GM12878 (cell line): Measurements from ENCODE around the gene SOCS4. TPM values are rescaled to one million over a fixed set of nuclear protein-coding genes. Genes with fewer than 3 reads are reported as not detected.

Source experiments
- ATAC-seq: fragments of 200-7000 bp; cut with Tn5 transposase; 3 replicates; pipeline ENCODE4 v1.9.1; 2020; ENCODE audit warnings: mild to moderate bottlenecking, moderate library complexity
- BruUV-seq: library from RNA; stranded (reverse); fragments of 400-500 nt; replicated peaks from 2 replicates; lab custom pipeline; 2021; lab: Mats Ljungman, UMichigan
- CTCF ChIA-PET: fragments of 300-600 bp; sonication (Branson Sonifier 250); formaldehyde crosslinking; extraction: SDS; loops from one replicate; lab custom pipeline; 2021; ENCODE audit warnings: inconsistent platforms; lab: Yijun Ruan, JAX
- POLR2A ChIA-PET: fragments of 350-600 bp; formaldehyde crosslinking; extraction: SDS; loops from one replicate; lab custom pipeline; 2021; ENCODE audit warnings: inconsistent platforms; lab: Charles Lee
- RAD21 ChIA-PET: fragments of 300-600 bp; sonication (Branson Sonifier 250); formaldehyde crosslinking; loops from one replicate; lab custom pipeline; 2023; ENCODE audit warnings: antibody characterized with exemption; ENCODE audit not compliant: unreplicated experiment; lab: Charles Lee
- SMC1A ChIA-PET: fragments of 300-600 bp; sonication (Branson Sonifier 250); formaldehyde crosslinking; loops from one replicate; lab custom pipeline; 2023; ENCODE audit not compliant: unreplicated experiment, uncharacterized antibody; lab: Charles Lee
- DNase-seq: peaks from one replicate; pipeline ENCODE4 v3.0.0-alpha.2; 2011; ENCODE audit warnings: low read depth, low spot score
- FAIRE-seq: peaks from 3 replicates; lab custom pipeline; 2011; peaks lifted over from hg19 to GRCh38; lab: Jason Lieb, UNC
- H2AFZ ChIP-seq: 2 replicates; pipeline ENCODE4 v1.6.0; 2011; ENCODE audit warnings: low read depth, low read length, control low read depth; ENCODE audit not compliant: control insufficient read depth
- H3K27ac ChIP-seq: 2 replicates; pipeline ENCODE4 v1.5.1; 2011; ENCODE audit warnings: control low read depth; ENCODE audit not compliant: control insufficient read depth, insufficient read depth
- H3K27me3 ChIP-seq, 2 experiments: replicated peaks in 1 of 2; 2 replicates each; pipeline versions ENCODE4 v1.6.0 to v1.6.1; 2011; ENCODE audit warnings: low read length in 1 of 2; ENCODE audit not compliant: control insufficient read depth in 2 of 2, insufficient read depth in 2 of 2
- H3K36me3 ChIP-seq, 2 experiments: 2 replicates each; pipeline ENCODE4 v1.5.1; 2011; ENCODE audit warnings: low read length in 1 of 2; ENCODE audit not compliant: control insufficient read depth in 2 of 2, insufficient read depth in 2 of 2
- H3K4me1 ChIP-seq: 2 replicates; pipeline ENCODE4 v1.6.1; 2011; ENCODE audit warnings: mild to moderate bottlenecking, low read length, moderate library complexity, mixed read lengths; ENCODE audit not compliant: control insufficient read depth, insufficient read depth
- H3K4me2 ChIP-seq: 2 replicates; pipeline ENCODE4 v1.6.0; 2011; ENCODE audit warnings: control low read depth; ENCODE audit not compliant: control insufficient read depth, insufficient read depth
- H3K4me3 ChIP-seq: fragments of 200-600 bp; sonication (generic); 2 replicates; pipeline ENCODE4 v1.5.1; 2016
- H3K79me2 ChIP-seq: 2 replicates; pipeline ENCODE4 v1.6.0; 2011; ENCODE audit warnings: low read length; ENCODE audit not compliant: control insufficient read depth, insufficient read depth
- H3K9ac ChIP-seq: 2 replicates; pipeline ENCODE4 v1.8.0; 2011; ENCODE audit warnings: low read length, control low read depth, mixed read lengths; ENCODE audit not compliant: control insufficient read depth, insufficient read depth
- H3K9me3 ChIP-seq: replicated peaks from 3 replicates; pipeline ENCODE4 v1.5.1; 2011; ENCODE audit warnings: mild to moderate bottlenecking, low read length; ENCODE audit not compliant: control insufficient read depth, insufficient read depth
- H4K20me1 ChIP-seq: 2 replicates; pipeline ENCODE4 v1.6.0; 2011; ENCODE audit not compliant: control insufficient read depth, insufficient read depth
- ASH2L ChIP-seq: fragments of 300-600, 200-600 bp; sonication (generic); IDR thresholded peaks from 2 replicates; pipeline ENCODE4 v1.6.1; 2017; ENCODE audit warnings: low read depth, mild to moderate bottlenecking, borderline replicate concordance
- BACH1 ChIP-seq: fragments of 450-650 bp; IDR thresholded peaks from 2 replicates; pipeline ENCODE4 v1.6.1; 2017; ENCODE audit warnings: mild to moderate bottlenecking, borderline replicate concordance
- BMI1 ChIP-seq: fragments of 450-650 bp; IDR thresholded peaks from 2 replicates; pipeline ENCODE4 v1.6.1; 2016; ENCODE audit warnings: mild to moderate bottlenecking, moderate library complexity, borderline replicate concordance
- CHD2 ChIP-seq: IDR thresholded peaks from 2 replicates; pipeline ENCODE4 v1.6.1; 2011; ENCODE audit warnings: low read depth, low read length, improper control_type of control experiment, borderline replicate concordance
- E2F8 ChIP-seq: fragments of 450-650 bp; IDR thresholded peaks from 2 replicates; pipeline ENCODE4 v1.6.1; 2018; ENCODE audit warnings: mild to moderate bottlenecking, low read depth, moderate library complexity; ENCODE audit not compliant: partially characterized antibody
- IKZF1 ChIP-seq: fragments of 450-650 bp; conservative IDR thresholded peaks from 2 replicates; pipeline ENCODE4 v1.6.1; 2017; ENCODE audit warnings: antibody characterized with exemption, mild to moderate bottlenecking
- IRF4 ChIP-seq: IDR thresholded peaks from 2 replicates; pipeline ENCODE4 v1.6.1; 2011; ENCODE audit warnings: low read depth, low read length
- MTA2 ChIP-seq: fragments of 450-650 bp; IDR thresholded peaks from 2 replicates; pipeline ENCODE4 v1.6.1; 2016; ENCODE audit warnings: low read depth, mild to moderate bottlenecking, moderate library complexity
- MTA3 ChIP-seq: IDR thresholded peaks from 2 replicates; pipeline ENCODE4 v1.6.1; 2012; ENCODE audit warnings: low read length, inconsistent platforms, borderline replicate concordance
- NR2F1 ChIP-seq: fragments of 450-650 bp; conservative IDR thresholded peaks from 2 replicates; pipeline ENCODE4 v1.6.1; 2017; ENCODE audit warnings: mild to moderate bottlenecking
- PBX3 ChIP-seq: IDR thresholded peaks from 2 replicates; pipeline ENCODE4 v1.6.1; 2011; ENCODE audit warnings: mild to moderate bottlenecking, low read depth, low read length, moderate library complexity; ENCODE audit not compliant: insufficient replicate concordance
- PKNOX1 ChIP-seq: fragments of 450-650 bp; IDR thresholded peaks from 2 replicates; pipeline ENCODE4 v1.6.1; 2016; ENCODE audit warnings: mild to moderate bottlenecking
- PML ChIP-seq: IDR thresholded peaks from 2 replicates; pipeline ENCODE4 v1.6.1; 2012; ENCODE audit warnings: low read length, inconsistent platforms
- POLR2AphosphoS5 ChIP-seq: IDR thresholded peaks from 2 replicates; pipeline ENCODE4 v1.6.1; 2011; ENCODE audit warnings: mild to moderate bottlenecking, low read length, inconsistent platforms
- RB1 ChIP-seq: fragments of 450-650 bp; formaldehyde crosslinking; IDR thresholded peaks from 2 replicates; pipeline ENCODE4 v1.6.1; 2017; ENCODE audit warnings: mild to moderate bottlenecking, borderline replicate concordance
- RELA ChIP-seq: fragments of 450-650 bp; IDR thresholded peaks from 2 replicates; pipeline ENCODE4 v1.8.0; 2014; ENCODE audit warnings: borderline replicate concordance; ENCODE audit not compliant: partially characterized antibody
- RUNX3 ChIP-seq: IDR thresholded peaks from 2 replicates; pipeline ENCODE4 v1.6.1; 2012; ENCODE audit warnings: low read length, inconsistent platforms
- SPI1 ChIP-seq: IDR thresholded peaks from 2 replicates; pipeline ENCODE4 v1.6.1; 2011; ENCODE audit warnings: low read depth, mild to moderate bottlenecking, low read length, moderate library complexity, borderline replicate concordance; ENCODE audit not compliant: insufficient read depth
- ZZZ3 ChIP-seq: IDR thresholded peaks from 2 replicates; pipeline ENCODE4 v1.6.1; 2011; ENCODE audit warnings: low read depth; ENCODE audit not compliant: control insufficient read depth, insufficient read length
- WGBS: methylation state at CpG from one replicate; pipeline ENCODE4 v1.1.6; 2016; ENCODE audit warnings: low lambda C conversion rate; ENCODE audit not compliant: insufficient replicate concordance, insufficient coverage; ENCODE audit errors: missing lambda C conversion rate; 5-methylcytosine and 5-hydroxymethylcytosine counted together
- in situ Hi-C: fragments of 300-500 bp; cut with MboI; formaldehyde crosslinking; loops from 9 replicates; pipeline ENCODE4 v1.14.3; 2018; ENCODE audit warnings: mixed read lengths
- intact Hi-C: fragments of 100-400 bp; cut with micrococcal nuclease; formaldehyde crosslinking; loops from one replicate; pipeline ENCODE4 v1.14.2; 2022; ENCODE audit not compliant: unreplicated experiment
- polyA plus RNA-seq, 11 experiments: library from polyadenylated mRNA; depleted of rRNA in 4 of 11; unstranded in 6 of 11; stranded (reverse) in 5 of 11; fragments of >200 nt; fragmentation: Nextera tagmentation in 4 of 11; fragmentation: Illumina TruSeq in 1 of 11; extraction: Ambion mirVana in 4 of 11; extraction: Trizol in 1 of 11; gene quantifications; 1 replicate in 1 of 11; 2 replicates in 10 of 11; pipeline versions ENCODE4 v1.2.1 to v1.2.3, GENCODE V29; 2011 to 2016; ENCODE audit warnings: inconsistent platforms in 2 of 11, missing spikeins in 2 of 11, low read depth in 1 of 11
- total RNA-seq, 4 experiments: library from RNA; depleted of rRNA in 3 of 4; stranded (reverse); fragments of >200 nt in 3 of 4; fragmentation: Illumina TruSeq in 1 of 4; extraction: Trizol in 1 of 4; gene quantifications; 2 replicates each; pipeline versions ENCODE4 v1.2.1 to v1.2.3, GENCODE V29; 2013 to 2021

The SOCS4 gene
- total and polyA plus RNA-seq, 10 of the 15 experiments (the other 5 are each of a cell fraction or from before 2014, with no cell fraction given) = 5.7 to 31.5 (median 20.8) TPM

- ChIA-PET SMC1A (interaction anchor here (0.8 to 9.4 kb wide), 15 partner anchors 8 to 66 kb away, joined by 3 to 93 read pairs (median 4); partner anchors contain the start of gene MAPK1IP1L), CTCF (interaction anchor here (0.8 to 6.8 kb wide), 14 partner anchors 9 to 262 kb away, joined by 3 to 49 read pairs (median 4); partner anchors contain the start of gene MAPK1IP1L), RAD21 (interaction anchor here (0.9 to 6.4 kb wide), 7 partner anchors 11 to 178 kb away, joined by 3 to 95 read pairs (median 5); partner anchors contain the start of gene MAPK1IP1L), POLR2A (interaction anchor here (0.6 to 1.4 kb wide), 2 partner anchors 38 to 188 kb away, joined by 3 to 6 read pairs; no protein-coding TSS in a partner anchor)
- in situ Hi-C loops (loop anchor here (5.0 kb wide), 1 partner anchor 65 kb away; no protein-coding TSS in a partner anchor), intact Hi-C loops (no loop called here)
- H3K4me2 ChIP-seq = no peak overlapping the region
- DNase-seq (no peak), ATAC-seq (no peak), FAIRE-seq (no peak)
- no peak overlapping the region for H3K9ac ChIP-seq
- H3K9me3 ChIP-seq = no peaks in the 10 kb centered on the region
- H3K27me3 ChIP-seq = no peaks in the 10 kb centered on the region
- no peak overlapping the region for H3K27ac ChIP-seq
- 100% methylated on average over 4 of the region's 4 CpGs for WGBS
- no TSS peak for BruUV-seq
- H3K4me3 ChIP-seq = no peak overlapping the region
- no peaks in the 10 kb centered on the region for H3K79me2 ChIP-seq
- H3K4me1 ChIP-seq = peaks cover 6% of the 10 kb centered on the region
- no peaks in the 10 kb centered on the region for H3K36me3 ChIP-seq
- no peak overlapping the region for H2AFZ ChIP-seq
- TF ChIP-seq POLR2AphosphoS5 (no peak), BMI1 (no peak), RB1 (no peak), ZZZ3 (no peak), MTA3 (no peak), NR2F1 (no peak), IRF4 (no peak), PML (no peak), ASH2L (no peak), PKNOX1 (no peak), BACH1 (no peak), MTA2 (no peak), RELA (no peak), E2F8 (no peak), CHD2 (no peak), SPI1 (no peak), RUNX3 (no peak), PBX3 (no peak), IKZF1 (no peak)
- no peaks in the 10 kb centered on the region for H4K20me1 ChIP-seq
Observed at GRCh38 chr14:55092341-55092740, 65.3 kb downstream of the SOCS4 start.
